ENCODE data around the gene HIF1AN. TPM values are rescaled to one million over a fixed set of nuclear protein-coding genes. Genes with fewer than 3 reads are reported as not detected.
A peak's percentile ranks its signal among the peaks of the same experiment; 100 is the strongest.

HIF1AN gene
- 10 to 100 TPM; 51.8 to 58.8 TPM for total RNA-seq
- 28.9 TPM for polyA plus RNA-seq (2013, experiment 1 of 2)
- 22.4 TPM for polyA plus RNA-seq (2013, experiment 2 of 2)
- long read RNA-seq, experiment 1, full-length matches to known transcripts: 1 of 13 reads
- long read RNA-seq, experiment 1, partial matches to known transcripts: 0 of 13 reads
- long read RNA-seq, experiment 1, other reads (novel, unspliced or antisense): 12 of 13 reads
- long read RNA-seq, experiment 2, full-length matches to known transcripts: 85 of 130 reads
- long read RNA-seq, experiment 2, partial matches to known transcripts: 9 of 130 reads
- long read RNA-seq, experiment 2, other reads (novel, unspliced or antisense): 36 of 130 reads
- long read RNA-seq, experiment 3, full-length matches to known transcripts: 214 of 246 reads
- long read RNA-seq, experiment 3, partial matches to known transcripts: 16 of 246 reads
- long read RNA-seq, experiment 3, other reads (novel, unspliced or antisense): 16 of 246 reads
- long read RNA-seq, experiment 4, full-length matches to known transcripts: 14 of 33 reads
- long read RNA-seq, experiment 4, partial matches to known transcripts: 12 of 33 reads
- long read RNA-seq, experiment 4, other reads (novel, unspliced or antisense): 7 of 33 reads

GRCh38 chr10:100535715-100536353, at the start of gene HIF1AN:
TSS of gene HIF1AN (plus strand) at chr10:100535943. CDS start at chr10:100535959, 16 bp downstream.
- WGBS, 2 experiments (ENCODE audit: insufficient coverage in 1 of 2, insufficient read length in 1 of 2): 0 to 3% methylated on average over 7 to 35 of the region's 35 CpGs
- peak within 1 kb of the TSS; percentile 6 for H3K9ac ChIP-seq (ENCODE audit: extremely low read depth, low read length, poor library complexity, severe bottlenecking)
- no peaks in the 10 kb centered on the region for H3K9me3 Mint-ChIP-seq

GRCh38 chr10:100487529-100487928, 48.2 kb upstream of the HIF1AN start:
- Mint-ChIP-seq H3K36me3 (ENCODE audit: low read depth) (peaks cover 23% of the 10 kb centered on the region), H3K27ac (no peak overlapping the region), H3K4me3 (no peak overlapping the region), H3K4me1 (peaks cover 37% of the 10 kb centered on the region), H3K9me3 (no peaks in the 10 kb centered on the region), H3K27me3 (ENCODE audit: insufficient read depth) (peaks cover 99% of the 10 kb centered on the region)
- Histone ChIP-seq H3K4me3 (ENCODE audit: low read length) (no peak overlapping the region), H3K27me3 (ENCODE audit: control insufficient read depth, insufficient read depth, low read length, poor library complexity, severe bottlenecking) (peaks cover 97% of the 10 kb centered on the region), H3K27ac (ENCODE audit: low read depth, low read length) (no peak overlapping the region), H3K9ac (ENCODE audit: extremely low read depth, low read length, poor library complexity, severe bottlenecking) (no peak overlapping the region), H3K9me3 (ENCODE audit: control insufficient read depth, low read length) (no peaks in the 10 kb centered on the region), H3K4me1 (ENCODE audit: control insufficient read depth, insufficient read depth, low read length) (peaks cover 20% of the 10 kb centered on the region), H3K36me3 (ENCODE audit: control insufficient read depth, insufficient read depth, low read length) (no peaks in the 10 kb centered on the region)
- 94 to 96% methylated on average over 4 to 6 of the region's 6 CpGs for WGBS, 2 experiments (ENCODE audit: insufficient coverage in 1 of 2, insufficient read length in 1 of 2)
- DNase-seq: no peak
- TF ChIP-seq CTCF (conservative IDR thresholded peaks at IDR 0.05): no peak

More at GRCh38 chr10:100535715-100536353, at the start of gene HIF1AN:
- H3K36me3 ChIP-seq (ENCODE audit: control insufficient read depth, insufficient read depth, low read length): peaks cover 31% of the 10 kb centered on the region
- H3K4me1 ChIP-seq (ENCODE audit: control insufficient read depth, insufficient read depth, low read length): no peaks in the 10 kb centered on the region
- Mint-ChIP-seq H3K27me3 (ENCODE audit: insufficient read depth) (no peaks in the 10 kb centered on the region), H3K36me3 (ENCODE audit: low read depth) (peaks cover 31% of the 10 kb centered on the region), H3K27ac (peak within 1 kb of the TSS; percentile 35), H3K4me1 (peaks cover 15% of the 10 kb centered on the region), H3K4me3 (no peak within 1 kb of the TSS)
- TF ChIP-seq CTCF (conservative IDR thresholded peaks at IDR 0.05): peak; percentile 93
- H3K27ac ChIP-seq (ENCODE audit: low read depth, low read length): no peak within 1 kb of the TSS
- H3K4me3 ChIP-seq (ENCODE audit: low read length): peak within 1 kb of the TSS; percentile 82
- peak; percentile 95 for DNase-seq
- no peaks in the 10 kb centered on the region for H3K9me3 ChIP-seq (ENCODE audit: control insufficient read depth, low read length)
- no peaks in the 10 kb centered on the region for H3K27me3 ChIP-seq (ENCODE audit: control insufficient read depth, insufficient read depth, low read length, poor library complexity, severe bottlenecking)

- Mint-ChIP-seq H3K27ac (no peak overlapping the region), H3K4me1 (peaks cover 25% of the 10 kb centered on the region), H3K9me3 (no peaks in the 10 kb centered on the region), H3K36me3 (ENCODE audit: low read depth) (peaks cover 32% of the 10 kb centered on the region), H3K27me3 (ENCODE audit: insufficient read depth) (peaks cover 99% of the 10 kb centered on the region), H3K4me3 (no peak overlapping the region)
- Histone ChIP-seq H3K4me3 (ENCODE audit: low read length) (no peak overlapping the region), H3K27me3 (ENCODE audit: control insufficient read depth, insufficient read depth, low read length, poor library complexity, severe bottlenecking) (peaks cover 97% of the 10 kb centered on the region), H3K27ac (ENCODE audit: low read depth, low read length) (no peak overlapping the region), H3K9me3 (ENCODE audit: control insufficient read depth, low read length) (no peaks in the 10 kb centered on the region), H3K36me3 (ENCODE audit: control insufficient read depth, insufficient read depth, low read length) (no peaks in the 10 kb centered on the region), H3K9ac (ENCODE audit: extremely low read depth, low read length, poor library complexity, severe bottlenecking) (no peak overlapping the region), H3K4me1 (ENCODE audit: control insufficient read depth, insufficient read depth, low read length) (peaks cover 16% of the 10 kb centered on the region)
- no peak for DNase-seq
- WGBS, 2 experiments (ENCODE audit: insufficient coverage in 1 of 2, insufficient read length in 1 of 2): 84 to 88% methylated on average over 3 to 5 of the region's 5 CpGs
- TF ChIP-seq CTCF (conservative IDR thresholded peaks at IDR 0.05): no peak
Observed at GRCh38 chr10:100489396-100489795, 46.3 kb upstream of the HIF1AN start.

Data from endodermal cell (in vitro differentiated cells).